IMR-90 (cell line): ENCODE data around the gene ARPC5L. TPM values are rescaled to one million over a fixed set of nuclear protein-coding genes. Genes with fewer than 3 reads are reported as not detected.
A peak's percentile ranks its signal among the peaks of the same experiment; 100 is the strongest.

Experiments
- ATAC-seq: fragments of 200-7000 bp; cut with Tn5 transposase; 2 replicates; pipeline ENCODE4 v1.9.1; 2020; ENCODE audit warnings: low read depth, mild to moderate bottlenecking, moderate library complexity
- BruUV-seq: library from RNA; stranded (reverse); fragments of 400-500 nt; replicated peaks from 2 replicates; lab custom pipeline; 2021; lab: Mats Ljungman, UMichigan
- CTCF ChIA-PET: fragments of 300-600 bp; formaldehyde crosslinking; extraction: SDS; loops from one replicate; lab custom pipeline; 2021; ENCODE audit warnings: antibody characterized with exemption; lab: Yijun Ruan, JAX
- POLR2A ChIA-PET: fragments of 300-600 bp; sonication (Branson Sonifier 250); formaldehyde crosslinking; loops from one replicate; lab custom pipeline; 2022; ENCODE audit warnings: antibody characterized with exemption; ENCODE audit not compliant: unreplicated experiment; lab: Charles Lee
- DNase-seq: peaks from one replicate; pipeline ENCODE4 v3.0.0; 2013
- H2AFZ ChIP-seq: replicated peaks from 2 replicates; pipeline ENCODE3; 2013; ENCODE audit warnings: low read length, mild to moderate bottlenecking; ENCODE audit not compliant: poor library complexity
- H2AK5ac ChIP-seq: 2 replicates; pipeline ENCODE4 v1.6.1; 2013; ENCODE audit warnings: low read depth, low read length, inconsistent platforms
- H2AK9ac ChIP-seq: replicated peaks from 2 replicates; pipeline ENCODE3; 2013; ENCODE audit warnings: mild to moderate bottlenecking, low read depth, low read length, moderate library complexity; ENCODE audit not compliant: poor library complexity
- H2BK120ac ChIP-seq: 2 replicates; pipeline ENCODE4 v1.6.1; 2013; ENCODE audit warnings: low read depth, low read length, inconsistent platforms
- H2BK15ac ChIP-seq: 3 replicates; pipeline ENCODE4 v1.6.1; 2013; ENCODE audit warnings: low read depth, low read length, inconsistent platforms
- H2BK20ac ChIP-seq: 2 replicates; pipeline ENCODE4 v1.6.1; 2013; ENCODE audit warnings: low read depth, mild to moderate bottlenecking, inconsistent platforms, low read length, moderate library complexity
- H2BK5ac ChIP-seq: 2 replicates; pipeline ENCODE4 v1.6.1; 2013; ENCODE audit warnings: mild to moderate bottlenecking, low read depth, low read length, inconsistent platforms; ENCODE audit not compliant: poor library complexity, severe bottlenecking
- H3K14ac ChIP-seq: replicated peaks from 2 replicates; pipeline ENCODE4 v1.6.1; 2013; ENCODE audit warnings: low read depth, low read length, inconsistent platforms
- H3K18ac ChIP-seq: 2 replicates; pipeline ENCODE4 v1.6.1; 2013; ENCODE audit warnings: low read depth, low read length, control low read depth
- H3K23ac ChIP-seq: 2 replicates; pipeline ENCODE4 v1.6.1; 2013; ENCODE audit warnings: low read depth, low read length, inconsistent platforms
- H3K27ac ChIP-seq: 2 replicates; pipeline ENCODE4 v1.5.1; 2013; ENCODE audit warnings: mild to moderate bottlenecking, control low read depth, low read length; ENCODE audit not compliant: insufficient read depth
- H3K27me3 ChIP-seq: 2 replicates; pipeline ENCODE4 v1.6.1; 2013; ENCODE audit warnings: low read length; ENCODE audit not compliant: control insufficient read depth, insufficient read depth
- H3K36me3 ChIP-seq: 2 replicates; pipeline ENCODE4 v1.6.1; 2013; ENCODE audit warnings: low read length, mixed read lengths; ENCODE audit not compliant: control insufficient read depth, insufficient read depth
- H3K4ac ChIP-seq: 2 replicates; pipeline ENCODE4 v1.6.1; 2013; ENCODE audit warnings: low read depth, low read length, inconsistent platforms
- H3K4me1 ChIP-seq: 2 replicates; pipeline ENCODE4 v1.6.1; 2013; ENCODE audit warnings: low read length, mixed read lengths; ENCODE audit not compliant: control insufficient read depth, insufficient read depth
- H3K4me2 ChIP-seq: 2 replicates; pipeline ENCODE4 v1.6.1; 2013; ENCODE audit warnings: low read depth, mild to moderate bottlenecking, control low read depth, low read length, moderate library complexity
- H3K4me3 ChIP-seq: 2 replicates; pipeline ENCODE4 v1.5.1; 2013; ENCODE audit warnings: low read depth, mild to moderate bottlenecking, control low read depth, low read length, moderate library complexity; ENCODE audit not compliant: insufficient read depth
- H3K56ac ChIP-seq: 2 replicates; pipeline ENCODE4 v1.6.1; 2013; ENCODE audit warnings: low read length, inconsistent platforms; ENCODE audit not compliant: insufficient read depth; ENCODE audit errors: extremely low read depth
- H3K79me1 ChIP-seq, 2 experiments: 2 replicates each; pipeline ENCODE4 v1.6.1; 2013; ENCODE audit warnings: low read length in 2 of 2, inconsistent platforms in 1 of 2, low read depth in 1 of 2
- H3K9ac ChIP-seq: 2 replicates; pipeline ENCODE4 v1.6.1; 2013; ENCODE audit warnings: low read depth, low read length, control low read depth
- H3K9me1 ChIP-seq: 2 replicates; pipeline ENCODE4 v1.6.1; 2013; ENCODE audit warnings: low read length, inconsistent platforms; ENCODE audit not compliant: insufficient read depth
- H3K9me3 ChIP-seq: 2 replicates; pipeline ENCODE4 v1.6.1; 2013; ENCODE audit warnings: low read length; ENCODE audit not compliant: control insufficient read depth, insufficient read depth
- H4K20me1 ChIP-seq: 2 replicates; pipeline ENCODE4 v1.6.1; 2013; ENCODE audit warnings: low read length, inconsistent platforms; ENCODE audit not compliant: insufficient read depth
- H4K5ac ChIP-seq: 2 replicates; pipeline ENCODE4 v1.6.1; 2013; ENCODE audit warnings: mild to moderate bottlenecking, low read depth, low read length, control low read depth
- H4K8ac ChIP-seq, 2 experiments: 2 replicates each; pipeline ENCODE4 v1.6.1; 2013; ENCODE audit warnings: low read depth in 2 of 2, low read length in 2 of 2, control low read depth in 1 of 2, inconsistent platforms in 1 of 2
- H4K91ac ChIP-seq: 2 replicates; pipeline ENCODE4 v1.6.1; 2013; ENCODE audit warnings: low read depth, low read length, inconsistent platforms; ENCODE audit not compliant: insufficient read depth
- BHLHE40 ChIP-seq: fragments of 150-350 bp; IDR thresholded peaks from 2 replicates; pipeline ENCODE4 v1.6.1; 2016; ENCODE audit warnings: mild to moderate bottlenecking, low read depth, low read length
- CEBPB ChIP-seq: IDR thresholded peaks from 2 replicates; pipeline ENCODE4 v1.6.1; 2012; ENCODE audit warnings: low read depth, low read length, improper control_type of control experiment
- CHD1 ChIP-seq: IDR thresholded peaks from 2 replicates; pipeline ENCODE4 v1.6.1; 2012; ENCODE audit warnings: low read depth, low read length, improper control_type of control experiment
- FOS ChIP-seq: fragments of 150-350 bp; IDR thresholded peaks from 2 replicates; pipeline ENCODE4 v1.6.1; 2016; ENCODE audit warnings: low read depth, low read length
- MAFK ChIP-seq: IDR thresholded peaks from 2 replicates; pipeline ENCODE4 v1.6.1; 2012; ENCODE audit warnings: low read depth, low read length, improper control_type of control experiment
- MAZ ChIP-seq: IDR thresholded peaks from 2 replicates; pipeline ENCODE4 v1.6.1; 2012; ENCODE audit warnings: low read depth, mild to moderate bottlenecking, low read length, improper control_type of control experiment, moderate library complexity, borderline replicate concordance
- MXI1 ChIP-seq: IDR thresholded peaks from 2 replicates; pipeline ENCODE4 v1.6.1; 2012; ENCODE audit warnings: low read depth, mild to moderate bottlenecking, low read length, moderate library complexity, borderline replicate concordance
- NFE2L2 ChIP-seq: fragments of 150-350 bp; IDR thresholded peaks from 2 replicates; pipeline ENCODE4 v1.6.1; 2016; ENCODE audit warnings: low read depth, mild to moderate bottlenecking, low read length
- POLR2A ChIP-seq: IDR thresholded peaks from 2 replicates; pipeline ENCODE4 v1.6.1; 2012; ENCODE audit warnings: mild to moderate bottlenecking, low read depth, low read length
- RAD21 ChIP-seq: IDR thresholded peaks from 2 replicates; pipeline ENCODE4 v1.6.1; 2012; ENCODE audit warnings: low read length, improper control_type of control experiment
- RFX5 ChIP-seq: IDR thresholded peaks from 2 replicates; pipeline ENCODE4 v1.8.0; 2012; ENCODE audit warnings: low read depth, mild to moderate bottlenecking, low read length, moderate library complexity
- SMC3 ChIP-seq: fragments of 150-350 bp; IDR thresholded peaks from 2 replicates; pipeline ENCODE4 v1.6.1; 2016; ENCODE audit warnings: low read depth, mild to moderate bottlenecking, antibody characterized with exemption, low read length, moderate library complexity
- WGBS, 2 experiments: methylation state at CpG; one replicate each; pipeline versions ENCODE4 v1.1.5 to v1.1.7; 2013; ENCODE audit warnings: missing lambda C conversion rate in 2 of 2; ENCODE audit not compliant: insufficient read length in 1 of 2; ENCODE audit errors: extremely low coverage in 2 of 2; 5-methylcytosine and 5-hydroxymethylcytosine counted together
- dilution Hi-C: fragments of 300-500 bp; cut with HindIII; formaldehyde crosslinking; loops from one replicate; pipeline ENCODE4 v1.14.3; 2018; ENCODE audit warnings: low sequenced_read_pairs; ENCODE audit not compliant: unreplicated experiment
- in situ Hi-C: fragments of 300-500 bp; cut with MboI; formaldehyde crosslinking; loops from 3 replicates; pipeline ENCODE4 v1.14.3; 2019; ENCODE audit warnings: low sequenced_read_pairs, inconsistent platforms, mixed read lengths
- intact Hi-C: fragments of 100-400 bp; cut with micrococcal nuclease; formaldehyde crosslinking; loops from 2 replicates; pipeline ENCODE4 v1.10.0; 2022
- polyA plus RNA-seq, 3 experiments: library from polyadenylated mRNA; depleted of rRNA; stranded (reverse); fragments of >200 nt; gene quantifications; 2 replicates each; pipeline ENCODE4 v1.2.3, GENCODE V29; 2012; ENCODE audit warnings: low replicate concordance in 1 of 3
- total RNA-seq: library from RNA; depleted of rRNA; stranded (reverse); fragments of >200 nt; gene quantifications from 2 replicates; pipeline ENCODE4 v1.2.3, GENCODE V29; 2012
- TF ChIP-seq, protein P1 (sequence below): fragments of 150-350 bp; IDR thresholded peaks from 2 replicates; pipeline ENCODE4 v1.6.1; 2016; ENCODE audit warnings: low read depth, mild to moderate bottlenecking, low read length, moderate library complexity, borderline replicate concordance
- TF ChIP-seq, protein P2 (sequence below): conservative IDR thresholded peaks from 2 replicates; pipeline ENCODE4 v1.5.1; 2012; ENCODE audit warnings: mild to moderate bottlenecking, low read depth, low read length, improper control_type of control experiment

Gene ARPC5L
- total and polyA plus RNA-seq, 2 of the 4 experiments (the other 2 are of a cell fraction) = 11.1 to 53.8 TPM

DNA sequence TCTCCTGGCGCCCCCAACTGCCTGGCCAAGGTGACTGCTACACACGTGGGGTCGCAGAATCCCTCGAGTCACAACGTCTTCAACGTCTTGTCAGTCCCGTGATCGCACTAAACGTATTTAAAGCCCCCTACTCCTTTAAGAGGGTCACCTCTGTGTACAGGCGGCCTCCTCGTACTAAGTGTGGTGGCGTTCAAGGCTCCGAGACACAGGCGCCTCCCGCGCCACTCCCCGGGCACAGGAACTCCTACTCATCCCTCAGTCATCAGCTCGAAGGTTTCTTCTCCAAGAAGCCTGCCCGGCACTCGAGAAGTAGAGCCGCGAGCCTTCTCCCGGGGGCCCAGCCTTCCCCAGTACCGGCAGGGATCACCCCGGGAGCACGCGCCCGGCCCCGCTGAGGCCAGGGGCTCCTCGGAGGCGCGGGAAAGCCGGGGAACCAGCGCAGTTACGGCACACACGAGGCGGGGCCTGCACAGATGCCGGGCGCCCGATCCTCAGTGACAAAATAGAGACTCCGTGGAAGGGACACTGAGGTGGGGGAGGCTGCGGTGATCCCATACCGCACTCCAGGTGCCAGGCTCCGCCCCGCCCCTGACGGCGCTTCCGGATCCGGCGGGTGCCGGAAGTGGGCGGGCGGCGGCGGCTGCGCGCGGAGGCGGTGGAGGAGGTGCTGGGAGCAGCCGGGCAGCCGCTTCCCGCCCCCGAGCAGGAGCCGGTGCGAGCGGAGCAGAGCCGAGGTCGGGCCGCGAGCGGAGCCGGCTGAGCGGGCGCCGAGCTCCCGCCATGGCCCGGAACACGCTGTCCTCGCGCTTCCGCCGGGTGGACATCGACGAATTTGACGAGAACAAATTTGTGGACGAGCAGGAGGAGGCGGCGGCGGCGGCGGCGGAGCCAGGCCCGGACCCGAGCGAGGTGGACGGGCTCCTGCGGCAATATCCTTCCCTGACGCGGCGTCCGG, 6.9 kb downstream of the ARPC5L start:
- peaks cover 6 to 58% of the 10 kb centered on the region in 2 experiments; a peak in 3 of 4 replicates for H3K79me1 ChIP-seq
- no peak overlapping the region for H2BK20ac ChIP-seq
- peaks cover 38% of the 10 kb centered on the region for H4K20me1 ChIP-seq
- peak overlapping the region; percentile 86 for H3K56ac ChIP-seq
- peak overlapping the region; percentile 93 for H2AK5ac ChIP-seq
- peak; percentile 84 for ATAC-seq
- intact Hi-C loops (loop anchor here (5.0 kb wide), 1 partner anchor 504 kb away; no protein-coding TSS in a partner anchor), in situ Hi-C loops (loop anchor here (10.0 kb wide), 1 partner anchor 276 kb away; the partner anchor contains the start of gene SCAI), dilution Hi-C loops (no loop called here)
- peaks cover 16% of the 10 kb centered on the region; the same call in 1 of the 2 replicates for H3K9me1 ChIP-seq
- H3K36me3 ChIP-seq = peaks cover 17% of the 10 kb centered on the region
- H3K23ac ChIP-seq = peak overlapping the region; percentile 99
- CTCF ChIA-PET = no interaction called here
- 1% methylated on average over 35 of the region's 101 CpGs; no CpG with 5 or more reads in 1 of the 2 experiments for WGBS, 2 experiments
- peak overlapping the region; percentile 97 for H3K14ac ChIP-seq
- no peaks in the 10 kb centered on the region for H3K9me3 ChIP-seq
- peak; percentile 71 for DNase-seq
- H4K8ac ChIP-seq = peak overlapping the region; percentile 90
- peak overlapping the region; percentile 94 for H3K27ac ChIP-seq
- H3K9ac ChIP-seq = peak overlapping the region; percentile 98
- POLR2A ChIA-PET = no interaction called here
- H3K4ac ChIP-seq = peak overlapping the region; percentile 98
- H2BK5ac ChIP-seq = peak overlapping the region; percentile 86
- H3K4me2 ChIP-seq = peak overlapping the region; percentile 98
- H4K91ac ChIP-seq = peak overlapping the region; percentile 86
- H3K27me3 ChIP-seq = no peaks in the 10 kb centered on the region
- H2AK9ac ChIP-seq = peak overlapping the region; percentile 99
- no peak overlapping the region for H2BK15ac ChIP-seq
- H3K4me3 ChIP-seq = peak overlapping the region; percentile 69
- BruUV-seq = TSS peak; percentile 96
- H3K18ac ChIP-seq = no peak overlapping the region
- peak overlapping the region; percentile 61; the same call in 1 of the 2 replicates for H2BK120ac ChIP-seq
- peak overlapping the region; percentile 93 for H2AFZ ChIP-seq
- H3K4me1 ChIP-seq = peaks cover 22% of the 10 kb centered on the region
- H4K5ac ChIP-seq = peak overlapping the region; percentile 5
- TF ChIP-seq, protein P1, sequence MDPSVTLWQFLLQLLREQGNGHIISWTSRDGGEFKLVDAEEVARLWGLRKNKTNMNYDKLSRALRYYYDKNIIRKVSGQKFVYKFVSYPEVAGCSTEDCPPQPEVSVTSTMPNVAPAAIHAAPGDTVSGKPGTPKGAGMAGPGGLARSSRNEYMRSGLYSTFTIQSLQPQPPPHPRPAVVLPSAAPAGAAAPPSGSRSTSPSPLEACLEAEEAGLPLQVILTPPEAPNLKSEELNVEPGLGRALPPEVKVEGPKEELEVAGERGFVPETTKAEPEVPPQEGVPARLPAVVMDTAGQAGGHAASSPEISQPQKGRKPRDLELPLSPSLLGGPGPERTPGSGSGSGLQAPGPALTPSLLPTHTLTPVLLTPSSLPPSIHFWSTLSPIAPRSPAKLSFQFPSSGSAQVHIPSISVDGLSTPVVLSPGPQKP = no peak; the same call in 1 of the 2 replicates
- TF ChIP-seq NFE2L2 (no peak), MAFK (no peak), MAZ (peak; percentile 89; the same call in 1 of the 2 replicates), SMC3 (no peak), CHD1 (0 out of 2 replicates have a peak, but pooled peaks have one; percentile 15), FOS (no peak), RAD21 (no peak), POLR2A (peak; percentile 90), RFX5 (no peak), CEBPB (no peak), MXI1 (peak; percentile 70), BHLHE40 (0 out of 2 replicates have a peak, but pooled peaks have one; percentile 11)
- TF ChIP-seq, protein P2, sequence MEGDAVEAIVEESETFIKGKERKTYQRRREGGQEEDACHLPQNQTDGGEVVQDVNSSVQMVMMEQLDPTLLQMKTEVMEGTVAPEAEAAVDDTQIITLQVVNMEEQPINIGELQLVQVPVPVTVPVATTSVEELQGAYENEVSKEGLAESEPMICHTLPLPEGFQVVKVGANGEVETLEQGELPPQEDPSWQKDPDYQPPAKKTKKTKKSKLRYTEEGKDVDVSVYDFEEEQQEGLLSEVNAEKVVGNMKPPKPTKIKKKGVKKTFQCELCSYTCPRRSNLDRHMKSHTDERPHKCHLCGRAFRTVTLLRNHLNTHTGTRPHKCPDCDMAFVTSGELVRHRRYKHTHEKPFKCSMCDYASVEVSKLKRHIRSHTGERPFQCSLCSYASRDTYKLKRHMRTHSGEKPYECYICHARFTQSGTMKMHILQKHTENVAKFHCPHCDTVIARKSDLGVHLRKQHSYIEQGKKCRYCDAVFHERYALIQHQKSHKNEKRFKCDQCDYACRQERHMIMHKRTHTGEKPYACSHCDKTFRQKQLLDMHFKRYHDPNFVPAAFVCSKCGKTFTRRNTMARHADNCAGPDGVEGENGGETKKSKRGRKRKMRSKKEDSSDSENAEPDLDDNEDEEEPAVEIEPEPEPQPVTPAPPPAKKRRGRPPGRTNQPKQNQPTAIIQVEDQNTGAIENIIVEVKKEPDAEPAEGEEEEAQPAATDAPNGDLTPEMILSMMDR = peak; percentile 31; the same call in 1 of the 2 replicates
